Stimulated activated CD4-positive, alpha-beta T cell treated with anti-CD3 and anti-CD28 coated beads, Interleukin-4, amount 100 ng/mL, for 1 hour (primary cell): ENCODE measurements around the gene SFRP4.
A peak's percentile ranks its signal among the peaks of the same experiment; 100 is the strongest.

Experiments
- DNase-seq: peaks from one replicate; pipeline ENCODE4 v3.0.0-alpha.2; 2020

SFRP4 gene

DNA sequence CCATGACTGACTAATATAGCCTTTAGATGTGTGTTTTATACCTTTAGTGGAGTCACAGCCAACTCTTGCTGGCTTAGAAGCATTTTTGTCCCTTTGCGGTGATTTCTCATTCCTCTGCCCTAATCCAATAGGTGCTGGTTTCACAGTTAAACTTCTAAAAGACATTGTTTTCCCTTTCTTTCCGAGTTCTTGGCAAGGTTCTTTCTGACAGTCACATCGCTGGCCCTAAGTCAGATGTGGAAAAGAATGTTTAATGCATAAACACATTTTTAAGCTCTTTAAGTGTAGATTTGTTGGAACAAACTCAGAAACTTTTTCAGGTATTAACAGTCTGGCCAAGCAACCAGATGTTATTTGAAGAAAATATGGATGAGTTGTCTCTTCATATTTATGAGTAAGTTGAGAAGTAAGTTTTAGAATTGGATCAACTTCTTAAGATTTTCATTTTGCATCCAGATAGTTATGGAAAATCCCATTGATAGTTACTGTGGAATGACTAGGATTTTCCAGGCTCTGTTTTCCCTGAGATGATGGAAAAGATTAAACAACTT lies 7.9 kb upstream of the SFRP4 start:
- DNase-seq, result no peak

DNA sequence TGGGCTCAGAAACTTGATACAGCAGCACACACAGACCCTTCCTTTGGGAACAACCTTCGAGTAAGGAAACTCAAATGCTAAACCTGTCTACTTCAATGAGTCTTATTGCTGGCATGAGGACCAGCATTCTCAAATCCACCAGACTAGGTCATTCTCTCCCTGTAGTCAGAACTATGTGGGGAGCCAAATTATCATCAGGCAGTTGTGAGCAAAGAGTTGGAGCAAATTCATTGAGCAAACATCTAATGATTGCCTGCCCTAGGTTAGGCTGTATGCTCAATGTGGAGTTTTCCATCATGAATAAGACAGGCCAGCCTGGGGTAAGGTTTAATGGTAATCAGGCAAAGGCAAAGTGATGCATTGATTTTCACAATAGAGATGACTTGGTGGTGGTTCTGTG lies 7.4 kb upstream of the SFRP4 start:
- no peak for DNase-seq

DNA sequence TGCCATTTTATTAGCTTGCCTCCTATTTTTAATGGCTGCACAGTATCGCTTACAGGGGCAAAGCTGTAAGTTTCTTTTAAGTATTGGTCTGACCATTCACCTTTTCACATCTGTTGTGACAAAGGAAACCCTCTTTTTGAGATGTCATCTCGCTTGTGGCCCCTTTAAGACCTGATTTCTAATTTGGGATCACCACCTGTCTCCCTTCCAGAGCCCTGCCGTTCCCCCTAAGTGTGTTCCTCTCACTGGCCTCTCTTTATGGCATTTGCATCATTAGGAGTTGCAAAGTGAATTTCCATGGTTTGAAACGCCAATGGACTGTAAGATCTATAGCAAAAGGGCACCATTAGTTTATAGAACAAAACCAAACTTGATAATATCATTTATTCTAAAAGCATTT lies 5.3 kb upstream of the SFRP4 start:
- no peak for DNase-seq

DNA sequence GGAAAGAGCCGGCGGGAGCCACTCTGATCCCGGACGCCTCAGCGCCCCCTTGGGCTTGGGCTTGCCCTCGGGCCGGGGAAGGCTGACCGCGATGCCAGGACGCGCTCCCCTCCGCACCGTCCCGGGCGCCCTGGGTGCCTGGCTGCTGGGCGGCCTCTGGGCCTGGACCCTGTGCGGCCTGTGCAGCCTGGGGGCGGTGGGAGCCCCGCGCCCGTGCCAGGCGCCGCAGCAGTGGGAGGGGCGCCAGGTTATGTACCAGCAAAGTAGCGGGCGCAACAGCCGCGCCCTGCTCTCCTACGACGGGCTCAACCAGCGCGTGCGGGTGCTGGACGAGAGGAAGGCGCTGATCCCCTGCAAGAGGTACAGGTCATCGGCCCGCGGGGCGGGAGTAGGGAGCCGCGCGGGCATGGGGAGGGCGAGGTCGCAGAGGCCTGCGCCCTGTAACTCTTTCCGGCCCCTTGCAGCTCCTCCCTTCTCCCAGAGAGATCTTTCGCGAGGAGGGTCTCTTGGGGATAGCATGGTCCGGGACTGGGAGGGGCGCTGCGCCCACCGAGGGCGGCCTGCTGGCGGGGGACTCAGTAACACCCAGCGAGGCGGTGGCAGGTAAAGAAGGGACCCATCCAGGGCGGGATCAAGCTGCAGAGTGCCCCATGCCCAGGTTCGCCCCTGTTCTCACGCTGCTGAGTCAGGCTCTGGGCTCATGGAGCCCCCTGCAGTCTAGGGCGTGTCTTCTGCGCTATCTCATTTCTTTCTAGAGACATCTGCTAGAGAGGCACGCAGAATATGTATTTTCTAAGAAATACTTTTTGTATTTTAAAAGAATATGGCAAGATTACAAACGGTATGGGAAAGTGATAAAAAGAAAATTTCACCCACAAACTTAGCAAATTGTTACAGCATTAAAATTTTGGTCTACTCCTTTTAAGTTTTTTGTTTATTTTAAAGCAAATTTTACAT lies 4.5 kb upstream of the SFRP4 start:
- DNase-seq, result peak; percentile 15

DNA sequence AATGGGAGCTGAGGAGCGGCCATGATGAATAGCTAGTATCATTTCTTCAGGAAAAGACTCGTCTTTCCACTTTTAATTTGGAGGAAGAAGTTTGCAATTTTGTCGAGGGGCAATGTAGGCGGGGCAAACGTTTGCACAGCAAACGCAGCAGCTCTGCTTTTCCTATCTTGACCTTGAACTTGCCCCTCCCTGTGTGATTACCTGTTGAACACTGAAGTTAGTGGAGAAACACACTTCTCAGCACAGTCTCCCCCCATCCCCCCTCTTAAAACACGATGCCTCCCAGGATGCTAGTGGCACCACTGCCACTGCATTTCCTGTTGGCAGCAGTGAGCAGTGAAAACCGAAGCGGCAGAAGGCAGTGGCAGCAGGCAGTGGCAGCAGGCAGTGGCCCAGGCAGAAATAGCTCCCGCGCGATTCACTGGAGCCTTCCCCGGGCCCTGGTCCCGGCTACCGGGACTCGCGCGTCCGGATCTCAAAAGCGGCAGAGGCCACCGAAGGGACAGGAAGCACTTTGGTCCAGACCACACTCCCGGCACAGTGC lies 3.8 kb upstream of the SFRP4 start, which contains the start of gene EPDR1:
Gene EPDR1 (plus strand): TSS at position 336 of the 544 bp plus-strand sequence. CDS start 300 bp downstream, outside the sequence.
- DNase-seq, result peak; percentile 23

DNA sequence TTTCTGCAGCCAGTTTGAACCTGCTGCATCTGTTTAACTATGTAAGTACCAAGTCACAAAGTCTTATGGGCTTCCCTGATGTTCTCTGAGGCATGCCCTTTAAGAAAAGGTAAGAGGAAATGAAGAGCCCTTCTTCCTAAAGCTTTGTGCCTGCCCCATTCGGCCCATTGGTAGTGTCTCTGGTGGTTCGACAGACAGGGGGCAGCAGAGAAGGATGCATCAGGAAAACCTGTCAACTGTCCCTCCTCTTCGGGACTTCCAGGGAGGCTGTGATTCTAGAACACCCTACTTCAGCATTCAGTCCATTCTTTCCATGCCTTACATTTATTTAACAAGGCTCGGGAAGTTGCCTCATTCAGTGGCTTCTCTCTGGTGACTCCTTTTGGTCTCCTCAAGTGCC lies 1.9 kb upstream of the SFRP4 start:
- no peak for DNase-seq

DNA sequence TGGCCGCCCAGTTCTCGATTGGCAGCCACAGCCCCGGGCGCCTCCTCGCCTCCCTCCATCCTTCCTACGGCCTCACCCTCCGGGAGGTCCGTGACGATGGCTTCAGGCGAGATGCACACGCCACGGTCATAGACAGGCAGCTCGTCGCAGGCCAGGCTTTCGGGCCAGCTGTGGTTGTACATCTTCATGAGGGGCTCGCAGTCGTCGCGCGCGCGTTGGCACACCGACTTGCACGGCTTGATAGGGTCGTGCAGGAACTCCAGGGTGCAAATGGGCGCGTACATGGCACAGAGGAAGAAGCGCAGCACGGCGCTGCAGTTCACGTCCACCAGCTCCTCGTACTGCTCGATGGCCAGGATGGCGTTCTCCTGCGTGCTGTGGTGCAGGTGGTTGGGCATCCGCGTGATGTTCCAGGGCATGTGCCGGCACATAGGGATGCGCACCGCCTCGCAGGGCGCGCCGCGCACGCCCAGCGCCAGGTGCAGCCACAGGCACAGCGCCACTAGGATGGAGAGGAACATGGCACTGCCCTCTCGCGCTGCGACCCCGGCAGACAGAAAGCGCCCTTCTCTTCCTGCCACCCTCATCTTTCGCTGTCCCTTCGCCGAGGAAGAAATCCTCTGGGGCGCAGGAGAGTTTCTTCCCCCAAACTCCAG lies 472 bp downstream of the SFRP4 start:
- DNase-seq, result no peak

DNA sequence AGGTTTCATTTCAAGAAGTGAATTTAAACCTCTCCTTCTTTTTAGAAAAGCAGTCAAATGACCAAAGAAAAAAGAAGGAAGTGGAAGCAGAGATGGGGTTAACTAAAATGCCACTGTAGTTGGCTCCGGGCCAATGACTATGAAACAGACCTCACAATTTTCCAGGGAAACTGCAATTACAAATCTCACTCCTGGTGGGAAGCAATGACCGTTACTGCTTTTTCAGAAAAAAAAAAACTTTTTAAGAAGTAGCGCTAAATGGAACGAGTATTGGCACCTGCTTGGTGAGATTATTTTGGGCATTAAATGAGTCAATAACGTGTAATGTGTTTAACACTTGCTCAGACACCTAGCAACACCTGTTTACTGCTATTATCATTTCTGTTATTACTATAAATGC lies 1.2 kb downstream of the SFRP4 start:
- no peak for DNase-seq

DNA sequence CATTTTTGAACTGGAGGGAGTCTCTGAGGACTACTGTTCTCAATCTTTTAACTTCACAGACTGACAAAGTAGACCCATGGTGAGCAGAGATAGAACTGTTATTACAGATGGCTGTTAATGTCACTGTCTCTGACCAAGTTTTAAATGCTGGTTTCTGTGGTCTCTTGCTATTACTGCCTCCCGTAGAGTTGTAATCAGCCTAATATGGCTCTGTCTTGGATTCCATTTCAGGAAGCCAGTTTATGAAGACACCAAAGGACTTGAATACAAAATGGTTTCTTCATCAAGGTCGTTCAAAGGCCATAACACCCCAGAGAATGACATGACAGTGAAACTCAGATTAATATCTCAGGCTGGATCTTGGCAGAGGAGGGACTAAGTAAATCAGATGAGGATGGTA lies 3.9 kb downstream of the SFRP4 start:
- DNase-seq, result no peak

DNA sequence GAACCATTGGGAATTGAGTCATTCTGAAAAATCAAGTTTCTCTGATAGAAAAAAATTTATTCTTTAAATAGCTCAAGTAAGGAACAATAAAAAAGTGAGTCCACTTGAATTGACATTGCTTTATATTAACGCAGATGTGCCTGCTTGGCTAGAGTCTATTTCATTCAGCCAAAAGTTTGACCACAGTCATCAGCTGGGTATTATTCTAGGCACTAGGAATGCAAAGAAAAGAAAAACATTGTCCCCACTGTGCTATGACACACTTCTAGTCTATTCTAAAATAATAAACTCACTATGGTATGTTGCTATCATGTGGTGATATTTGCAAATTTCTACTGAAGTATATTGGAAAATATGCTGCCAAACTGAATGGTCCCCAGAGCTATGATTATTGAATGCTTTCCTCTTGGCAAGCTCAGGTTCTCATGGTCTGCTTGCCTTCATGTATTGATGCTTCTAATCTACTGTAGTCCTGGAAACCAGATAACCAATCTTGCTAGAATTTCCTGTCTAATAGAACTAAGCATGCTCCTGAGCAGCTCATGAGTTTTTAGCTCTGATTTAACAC lies 8.3 kb downstream of the SFRP4 start:
- no peak for DNase-seq

DNA sequence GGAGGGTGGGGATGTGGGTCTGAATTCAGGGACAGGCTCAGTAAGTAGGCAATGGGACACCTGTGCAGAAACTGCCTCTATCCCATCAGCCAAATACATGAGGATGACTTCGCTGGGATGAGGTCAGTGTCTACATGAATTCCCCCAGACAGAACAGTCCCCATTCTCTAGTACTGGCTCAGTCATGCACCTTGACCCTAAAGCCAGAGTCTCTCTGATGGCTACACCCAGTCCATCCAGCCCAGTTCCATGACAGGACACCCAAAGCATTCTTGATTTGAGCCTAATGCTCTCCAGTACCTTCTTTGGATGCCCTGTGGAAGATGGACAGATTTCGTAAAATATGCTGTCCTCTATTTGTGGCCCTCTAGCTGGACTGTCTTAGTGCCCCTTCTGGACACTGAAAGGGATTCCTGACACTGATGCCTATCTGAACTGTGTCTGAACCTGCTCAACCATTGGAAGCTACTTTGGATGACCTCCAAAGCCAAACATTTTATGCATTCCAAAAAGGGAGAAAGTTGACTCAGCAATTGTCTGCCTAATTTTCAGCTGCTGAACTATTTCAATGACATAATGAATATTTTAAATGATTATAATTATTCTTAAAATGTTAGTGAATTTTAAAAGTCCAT lies 14.6 kb downstream of the SFRP4 start:
- no peak for DNase-seq

DNA sequence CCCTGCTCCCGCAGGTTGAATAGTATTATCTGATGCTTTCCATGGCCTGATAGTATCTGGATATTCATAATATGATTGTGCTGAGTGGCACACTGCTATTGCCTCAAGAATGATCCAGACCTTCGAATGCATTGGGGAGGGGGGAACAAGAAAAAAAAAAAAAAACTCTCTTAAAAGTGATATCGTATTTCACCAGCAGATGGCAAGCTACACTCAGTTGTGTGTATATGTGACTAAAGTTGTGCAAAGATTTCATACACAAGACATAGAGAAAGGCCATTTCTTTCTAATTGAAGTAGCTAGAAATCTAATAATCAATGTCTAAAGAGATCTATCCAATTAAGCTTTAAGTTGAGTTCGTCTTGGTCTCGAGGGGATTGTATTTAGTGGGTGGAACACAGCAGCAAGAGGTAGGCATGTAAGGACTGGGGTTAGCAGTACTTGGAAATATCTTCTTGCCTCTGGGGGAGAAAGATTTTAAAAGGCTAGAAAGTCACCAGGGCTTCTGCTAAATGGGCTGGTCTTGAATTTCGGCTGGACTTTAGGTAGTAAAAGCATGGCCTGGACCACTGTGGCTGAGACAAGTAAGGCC lies 15.3 kb downstream of the SFRP4 start:
- no peak for DNase-seq

DNA sequence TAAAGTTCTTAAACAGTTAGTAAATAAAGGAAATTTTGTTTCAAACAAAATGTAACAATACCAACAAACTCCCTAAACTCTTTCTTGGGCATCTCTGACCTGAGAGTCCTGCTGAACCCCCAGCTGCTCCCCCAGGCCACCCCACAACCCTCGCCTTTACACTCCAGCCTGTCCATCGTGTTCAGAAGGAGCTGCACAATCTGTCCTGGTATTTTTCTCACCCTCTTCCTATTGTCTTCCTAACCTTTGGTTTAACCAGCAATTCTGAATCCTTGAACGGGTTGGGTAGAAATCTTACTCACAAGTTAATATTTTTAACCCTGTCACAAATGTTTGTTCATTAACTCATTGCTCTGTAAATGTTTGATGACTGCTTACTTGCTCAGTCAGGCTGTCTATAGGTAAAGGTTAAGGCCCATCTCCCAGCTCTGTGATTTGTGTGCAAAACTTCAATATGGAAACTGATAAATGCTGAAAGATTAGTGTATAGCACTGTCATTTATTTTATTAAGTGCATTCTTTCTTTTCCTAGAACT lies 16.8 kb downstream of the SFRP4 start:
- DNase-seq, result no peak

DNA sequence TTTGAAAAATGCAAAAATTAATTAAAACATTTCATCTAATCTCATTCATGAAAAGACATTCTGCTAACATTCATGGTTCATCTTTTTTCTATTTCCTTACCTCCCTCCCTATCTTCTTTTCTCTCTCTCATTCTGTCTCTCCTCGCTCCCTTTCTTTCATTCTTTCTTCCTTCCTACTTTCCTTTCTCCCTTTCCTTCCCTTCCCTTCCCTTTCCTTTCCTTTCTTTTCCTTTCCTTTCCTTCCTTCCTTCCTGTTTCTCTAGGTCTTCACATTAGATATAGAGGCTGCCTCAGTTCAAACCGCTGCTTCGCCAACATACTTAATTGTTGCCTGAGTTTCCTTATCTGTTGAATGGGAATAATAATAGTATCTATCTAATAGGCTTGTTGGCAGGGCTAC lies 21.9 kb downstream of the SFRP4 start:
- DNase-seq, result no peak

DNA sequence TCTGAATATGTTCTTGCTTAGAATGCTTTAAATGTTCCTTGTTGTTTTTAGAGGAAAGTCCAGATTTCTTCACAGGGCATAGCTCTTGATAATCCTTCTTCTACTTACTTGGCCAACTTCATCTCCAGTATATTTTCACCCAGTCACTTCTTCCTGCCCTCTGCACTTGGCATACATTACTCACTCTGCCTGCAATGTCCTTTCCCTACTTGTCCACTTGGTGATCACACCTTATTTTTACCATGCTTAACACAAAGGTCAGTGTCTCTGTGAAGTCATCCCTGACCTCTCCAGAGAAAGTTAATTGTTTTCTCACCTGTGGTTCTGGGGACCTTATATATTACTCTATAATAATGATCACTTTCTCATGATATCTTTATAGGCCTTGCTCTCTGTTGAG lies 23.3 kb downstream of the SFRP4 start:
- no peak for DNase-seq

DNA sequence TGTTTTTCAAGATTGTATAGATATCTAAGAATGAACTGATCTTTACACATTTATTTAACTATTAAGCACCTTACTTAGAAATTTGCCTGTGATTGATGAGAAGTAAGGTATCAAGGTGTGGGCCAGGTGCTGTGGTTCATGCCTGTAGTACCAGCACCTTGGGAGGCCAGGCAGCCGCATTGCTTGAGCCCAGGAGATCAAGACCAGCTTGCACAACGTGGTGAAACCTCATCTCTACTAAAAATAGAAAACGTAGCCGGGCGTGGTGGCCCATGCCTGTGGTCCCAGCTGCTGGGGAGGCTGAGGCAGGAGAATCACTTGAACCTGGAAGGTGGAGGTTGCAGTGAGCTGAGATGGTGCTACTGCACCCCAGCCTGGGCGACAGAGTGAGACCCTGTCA lies 34.5 kb downstream of the SFRP4 start:
- DNase-seq, result no peak
